Mesenchymal stem cell (in vitro differentiated cells and primary cell): ENCODE results near the gene MRPL3.

ENCODE experiments used
- DNase-seq: peaks from one replicate; pipeline ENCODE4 v3.0.0-alpha.2; 2013
- H2AFZ ChIP-seq: one replicate; pipeline ENCODE4 v1.6.1; 2013; ENCODE audit warnings: low read depth, mild to moderate bottlenecking, control low read depth, inconsistent platforms, low read length, moderate library complexity
- H2AK5ac ChIP-seq: 2 replicates; pipeline ENCODE4 v1.6.1; 2013; ENCODE audit warnings: low read length, moderate library complexity, mild to moderate bottlenecking, inconsistent platforms; ENCODE audit not compliant: severe bottlenecking
- H2BK120ac ChIP-seq: one replicate; pipeline ENCODE4 v1.6.1; 2013; ENCODE audit warnings: low read depth, mild to moderate bottlenecking, inconsistent platforms, low read length, moderate library complexity
- H2BK12ac ChIP-seq, 2 experiments: one replicate each; pipeline ENCODE4 v1.6.1; 2013; ENCODE audit warnings: inconsistent platforms in 2 of 2, low read length in 2 of 2, mild to moderate bottlenecking in 2 of 2, moderate library complexity in 2 of 2, control low read depth in 1 of 2
- H2BK15ac ChIP-seq: one replicate; pipeline ENCODE4 v1.6.1; 2013; ENCODE audit warnings: mild to moderate bottlenecking, low read depth, inconsistent platforms; ENCODE audit not compliant: poor library complexity, severe bottlenecking
- H2BK5ac ChIP-seq: 2 replicates; pipeline ENCODE4 v1.6.1; 2013; ENCODE audit warnings: low read depth, mild to moderate bottlenecking, low read length, control low read depth, inconsistent platforms; ENCODE audit not compliant: poor library complexity, severe bottlenecking
- H3K14ac ChIP-seq, 2 experiments: one replicate each; pipeline ENCODE4 v1.6.1; 2013; ENCODE audit warnings: inconsistent platforms in 2 of 2, low read length in 2 of 2, control low read depth in 1 of 2, mild to moderate bottlenecking in 1 of 2, moderate library complexity in 1 of 2
- H3K18ac ChIP-seq, 2 experiments: one replicate each; pipeline ENCODE4 v1.6.1; 2013; ENCODE audit warnings: inconsistent platforms in 2 of 2, low read length in 2 of 2, control low read depth in 1 of 2, low read depth in 1 of 2, mild to moderate bottlenecking in 1 of 2
- H3K23ac ChIP-seq, 2 experiments: one replicate each; pipeline ENCODE4 v1.6.1; 2013; ENCODE audit warnings: inconsistent platforms in 2 of 2, low read length in 2 of 2, mild to moderate bottlenecking in 2 of 2, moderate library complexity in 2 of 2, control low read depth in 1 of 2
- H3K27ac ChIP-seq: 2 replicates; pipeline ENCODE4 v1.5.1; 2013; ENCODE audit warnings: mild to moderate bottlenecking, moderate library complexity, low read length, control low read depth, inconsistent platforms; ENCODE audit not compliant: poor library complexity, severe bottlenecking
- H3K27me3 ChIP-seq, 2 experiments: 2 replicates each; pipeline versions ENCODE4 v1.6.1 to v1.7.0; 2013; ENCODE audit warnings: low read length in 2 of 2, mild to moderate bottlenecking in 2 of 2, moderate library complexity in 2 of 2, control low read depth in 1 of 2, inconsistent platforms in 1 of 2; ENCODE audit not compliant: control insufficient read depth in 1 of 2, insufficient read depth in 1 of 2
- H3K36me3 ChIP-seq, 2 experiments: 2 replicates each; pipeline versions ENCODE4 v1.6.1 to v1.7.0; 2013; ENCODE audit warnings: low read length in 2 of 2, control low read depth in 1 of 2, inconsistent platforms in 1 of 2, low read depth in 1 of 2, mild to moderate bottlenecking in 1 of 2; ENCODE audit not compliant: insufficient read depth in 2 of 2, control insufficient read depth in 1 of 2
- H3K4ac ChIP-seq, 2 experiments: one replicate each; pipeline ENCODE4 v1.6.1; 2013; ENCODE audit warnings: inconsistent platforms in 2 of 2, low read length in 2 of 2, mild to moderate bottlenecking in 2 of 2, moderate library complexity in 2 of 2, control low read depth in 1 of 2, low read depth in 1 of 2
- H3K4me1 ChIP-seq: 2 replicates; pipeline ENCODE4 v1.6.1; 2013; ENCODE audit warnings: low read depth, low read length, control low read depth; ENCODE audit not compliant: control insufficient read depth, insufficient read depth
- H3K4me2 ChIP-seq: 2 replicates; pipeline ENCODE4 v1.6.1; 2013; ENCODE audit warnings: low read length, mild to moderate bottlenecking, inconsistent platforms; ENCODE audit not compliant: poor library complexity, severe bottlenecking
- H3K4me3 ChIP-seq, 2 experiments: 2 replicates each; pipeline versions ENCODE4 v1.5.1 to v1.7.0; 2013; ENCODE audit warnings: low read length in 2 of 2, mild to moderate bottlenecking in 2 of 2, control low read depth in 1 of 2, low read depth in 1 of 2; ENCODE audit not compliant: insufficient read depth in 1 of 2
- H3K79me1 ChIP-seq: replicated peaks from 2 replicates; pipeline ENCODE4 v1.6.1; 2013; ENCODE audit warnings: mild to moderate bottlenecking, control low read depth, low read length, inconsistent platforms; ENCODE audit not compliant: poor library complexity, severe bottlenecking
- H3K9ac ChIP-seq: 2 replicates; pipeline ENCODE4 v1.7.0; 2013; ENCODE audit warnings: mild to moderate bottlenecking, low read length, moderate library complexity
- H3K9me3 ChIP-seq: 2 replicates; pipeline ENCODE4 v1.7.0; 2013; ENCODE audit warnings: mild to moderate bottlenecking, low read length; ENCODE audit not compliant: control insufficient read depth
- H4K8ac ChIP-seq: one replicate; pipeline ENCODE4 v1.6.1; 2013; ENCODE audit warnings: inconsistent platforms, mild to moderate bottlenecking, low read length, moderate library complexity
- H4K91ac ChIP-seq: one replicate; pipeline ENCODE4 v1.6.1; 2013; ENCODE audit warnings: mild to moderate bottlenecking, low read length, inconsistent platforms
- WGBS: methylation state at CpG from one replicate; pipeline ENCODE4 v1.1.7; 2013; ENCODE audit warnings: mixed read lengths; 5-methylcytosine and 5-hydroxymethylcytosine counted together

MRPL3 gene

GRCh38 chr3:131505421-131505820 lies 2.6 kb upstream of the MRPL3 start:
- no peak overlapping the region for H3K18ac ChIP-seq
- no peaks in the 10 kb centered on the region for H3K4me1 ChIP-seq
- 79% methylated on average over 3 of the region's 4 CpGs for WGBS
- H3K23ac ChIP-seq = no peak overlapping the region
- no peak overlapping the region for H2AK5ac ChIP-seq
- no peak overlapping the region for H2BK12ac ChIP-seq
- H3K9ac ChIP-seq = no peak overlapping the region
- no peak overlapping the region for H2BK120ac ChIP-seq
- no peak overlapping the region for H4K91ac ChIP-seq
- no peak overlapping the region for H3K4ac ChIP-seq
- H2BK15ac ChIP-seq = no peak overlapping the region
- H3K14ac ChIP-seq = no peak overlapping the region
- no peak overlapping the region for H3K4me2 ChIP-seq
- H3K27me3 ChIP-seq = peaks cover 0 to 4% of the 10 kb centered on the region in 2 experiments
- H4K8ac ChIP-seq = no peak overlapping the region
- DNase-seq = no peak
- no peak overlapping the region for H2BK5ac ChIP-seq
- no peak overlapping the region for H3K4me3 ChIP-seq
- H3K36me3 ChIP-seq = peaks cover 0 to 6% of the 10 kb centered on the region in 2 experiments
- H3K79me1 ChIP-seq = peaks cover 2% of the 10 kb centered on the region
- H2AFZ ChIP-seq = no peak overlapping the region
- no peaks in the 10 kb centered on the region for H3K9me3 ChIP-seq
- no peak overlapping the region for H3K27ac ChIP-seq

GRCh38 chr3:131503320-131503635 lies 507 bp upstream of the MRPL3 start:
- H3K27ac ChIP-seq = no peak overlapping the region
- peak overlapping the region; percentile 59 for H4K8ac ChIP-seq
- no peak overlapping the region for H3K4ac ChIP-seq
- no peak for DNase-seq
- no peak overlapping the region for H4K91ac ChIP-seq
- no peak overlapping the region for H2AK5ac ChIP-seq
- H3K79me1 ChIP-seq = peaks cover 7% of the 10 kb centered on the region
- no peak overlapping the region for H3K14ac ChIP-seq
- peak overlapping the region; percentile 66 for H2AFZ ChIP-seq
- no peak overlapping the region for H2BK12ac ChIP-seq
- H2BK5ac ChIP-seq = no peak overlapping the region
- no peak overlapping the region for H2BK15ac ChIP-seq
- no peak overlapping the region for H2BK120ac ChIP-seq
- no peak overlapping the region for H3K23ac ChIP-seq
- peak overlapping the region; percentile 98 for H3K9ac ChIP-seq
- H3K4me1 ChIP-seq = no peaks in the 10 kb centered on the region
- H3K4me2 ChIP-seq = peak overlapping the region; percentile 61
- no peaks in the 10 kb centered on the region for H3K9me3 ChIP-seq
- no peak overlapping the region for H3K18ac ChIP-seq
- H3K4me3 ChIP-seq = peak overlapping the region in 1 of 2 experiments; percentile 98
- peaks cover 0 to 4% of the 10 kb centered on the region in 2 experiments for H3K27me3 ChIP-seq
- H3K36me3 ChIP-seq = peaks cover 0 to 25% of the 10 kb centered on the region in 2 experiments

GRCh38 chr3:131501949-131502348 lies 822 bp downstream of the MRPL3 start:
- Histone ChIP-seq H3K9ac (peak overlapping the region; percentile 98), H3K14ac (no peak overlapping the region), H2AK5ac (no peak overlapping the region), H3K79me1 (peaks cover 9% of the 10 kb centered on the region), H3K4ac (peak overlapping the region; percentile 84 to 92), H2AFZ (no peak overlapping the region), H3K27ac (no peak overlapping the region), H2BK12ac (no peak overlapping the region), H3K4me2 (peak overlapping the region; percentile 61), H2BK5ac (no peak overlapping the region), H3K23ac (no peak overlapping the region), H2BK120ac (no peak overlapping the region), H4K8ac (no peak overlapping the region), H4K91ac (no peak overlapping the region), H3K4me1 (no peaks in the 10 kb centered on the region), H3K9me3 (no peaks in the 10 kb centered on the region), H3K36me3 (peaks cover under 1 to 38% of the 10 kb centered on the region in 2 experiments), H3K4me3 (peak overlapping the region in 1 of 2 experiments; percentile 98), H3K27me3 (peaks cover 0 to 4% of the 10 kb centered on the region in 2 experiments), H3K18ac (no peak overlapping the region), H2BK15ac (no peak overlapping the region)
- WGBS = 29% methylated on average over 1 of the region's 2 CpGs
- DNase-seq = peak; percentile 3

- no peak overlapping the region for H4K8ac ChIP-seq
- H2AFZ ChIP-seq = no peak overlapping the region
- H3K23ac ChIP-seq = no peak overlapping the region
- no peak overlapping the region for H2BK120ac ChIP-seq
- no peak overlapping the region for H3K14ac ChIP-seq
- no peak overlapping the region for H2BK15ac ChIP-seq
- H2BK5ac ChIP-seq = no peak overlapping the region
- no peak overlapping the region for H3K9ac ChIP-seq
- no CpG with 5 or more reads among the region's 1 CpG for WGBS
- no peak overlapping the region for H3K4me3 ChIP-seq
- H3K4ac ChIP-seq = no peak overlapping the region
- H3K36me3 ChIP-seq = peaks cover 8 to 96% of the 10 kb centered on the region in 2 experiments
- H3K27ac ChIP-seq = no peak overlapping the region
- no peak overlapping the region for H3K4me2 ChIP-seq
- H3K27me3 ChIP-seq = no peaks in the 10 kb centered on the region
- no peak overlapping the region for H2AK5ac ChIP-seq
- H3K9me3 ChIP-seq = no peaks in the 10 kb centered on the region
- peaks cover 4% of the 10 kb centered on the region for H3K4me1 ChIP-seq
- no peak overlapping the region for H3K18ac ChIP-seq
- no peak overlapping the region for H2BK12ac ChIP-seq
- no peak for DNase-seq
- no peak overlapping the region for H4K91ac ChIP-seq
- peaks cover 32% of the 10 kb centered on the region for H3K79me1 ChIP-seq
Measured at GRCh38 chr3:131494706-131495105, 8.1 kb downstream of the MRPL3 start.
